GM21515 (cell line): ENCODE measurements around the gene KLF15.

Source experiments
- ATAC-seq: cut with Tn5 transposase; IDR thresholded peaks from one replicate; pipeline ENCODE4 v1.9.1; 2021; ENCODE audit not compliant: unreplicated experiment

KLF15 gene

DNA sequence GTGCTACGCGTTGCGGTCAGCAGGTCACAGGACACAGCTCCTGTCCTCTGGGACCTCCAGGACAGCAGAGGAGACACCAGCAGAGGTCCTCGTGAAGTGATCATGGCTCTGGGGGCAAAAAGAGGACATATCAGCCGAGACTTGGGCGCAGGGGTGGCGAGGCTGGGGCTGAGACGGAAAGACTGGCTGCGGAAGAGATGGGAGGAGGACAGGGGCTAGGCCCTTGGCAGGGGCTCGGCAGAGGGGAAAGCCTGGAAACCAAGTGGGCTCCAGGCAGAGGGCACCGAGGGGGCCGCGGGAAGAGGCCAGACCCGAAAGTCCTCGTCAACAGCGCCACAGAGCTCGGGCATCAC is 32.6 kb upstream of the KLF15 start:
- no peak for ATAC-seq

DNA sequence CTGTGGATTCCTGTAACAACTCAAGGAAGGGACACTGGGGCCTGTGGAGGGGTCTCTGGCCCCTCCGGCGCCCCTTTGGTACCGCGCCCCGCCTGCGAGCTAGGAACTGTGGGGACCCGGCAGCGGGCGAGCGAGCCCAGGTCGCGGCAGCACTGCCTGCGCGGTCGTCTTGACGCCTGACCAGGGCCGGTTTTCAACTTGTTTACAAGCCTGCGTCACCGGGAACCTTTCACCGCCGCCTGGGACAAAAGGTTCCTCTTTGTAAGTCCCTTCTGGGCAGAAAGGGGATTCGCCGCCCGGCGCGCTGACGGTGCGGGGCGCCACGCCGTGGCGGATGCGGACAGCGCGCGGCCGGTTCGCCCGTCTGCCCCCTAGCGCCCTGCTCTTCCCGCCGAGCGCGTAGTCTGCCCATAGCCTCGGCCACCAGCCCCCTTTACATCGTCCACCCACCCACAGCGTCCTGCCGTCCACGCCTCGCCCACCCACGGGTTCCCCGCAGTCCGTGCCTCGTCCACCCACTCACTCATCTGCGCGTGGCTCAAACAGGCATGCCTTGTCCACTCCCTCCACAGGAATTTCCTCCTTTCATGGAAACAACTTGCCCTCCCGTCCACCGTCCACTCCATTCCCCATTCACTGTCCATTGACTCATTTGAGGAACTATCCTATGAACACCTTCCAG is 32.0 kb upstream of the KLF15 start:
- no peak for ATAC-seq

- ATAC-seq, result no peak
Observed at GRCh38 chr3:126381966-126382365, 24.8 kb upstream of the KLF15 start.

GRCh38 chr3:126380011-126380768 is 23.0 kb upstream of the KLF15 start:
- ATAC-seq, result no peak

- no peak for ATAC-seq
Observed at GRCh38 chr3:126378341-126378751, 21.1 kb upstream of the KLF15 start.

- no peak for ATAC-seq
Observed at GRCh38 chr3:126377211-126377610, 20.0 kb upstream of the KLF15 start.

GRCh38 chr3:126376444-126376843 is 19.2 kb upstream of the KLF15 start:
- ATAC-seq, result no peak

- ATAC-seq, result no peak
Observed at GRCh38 chr3:126375835-126376331, 18.7 kb upstream of the KLF15 start.

DNA sequence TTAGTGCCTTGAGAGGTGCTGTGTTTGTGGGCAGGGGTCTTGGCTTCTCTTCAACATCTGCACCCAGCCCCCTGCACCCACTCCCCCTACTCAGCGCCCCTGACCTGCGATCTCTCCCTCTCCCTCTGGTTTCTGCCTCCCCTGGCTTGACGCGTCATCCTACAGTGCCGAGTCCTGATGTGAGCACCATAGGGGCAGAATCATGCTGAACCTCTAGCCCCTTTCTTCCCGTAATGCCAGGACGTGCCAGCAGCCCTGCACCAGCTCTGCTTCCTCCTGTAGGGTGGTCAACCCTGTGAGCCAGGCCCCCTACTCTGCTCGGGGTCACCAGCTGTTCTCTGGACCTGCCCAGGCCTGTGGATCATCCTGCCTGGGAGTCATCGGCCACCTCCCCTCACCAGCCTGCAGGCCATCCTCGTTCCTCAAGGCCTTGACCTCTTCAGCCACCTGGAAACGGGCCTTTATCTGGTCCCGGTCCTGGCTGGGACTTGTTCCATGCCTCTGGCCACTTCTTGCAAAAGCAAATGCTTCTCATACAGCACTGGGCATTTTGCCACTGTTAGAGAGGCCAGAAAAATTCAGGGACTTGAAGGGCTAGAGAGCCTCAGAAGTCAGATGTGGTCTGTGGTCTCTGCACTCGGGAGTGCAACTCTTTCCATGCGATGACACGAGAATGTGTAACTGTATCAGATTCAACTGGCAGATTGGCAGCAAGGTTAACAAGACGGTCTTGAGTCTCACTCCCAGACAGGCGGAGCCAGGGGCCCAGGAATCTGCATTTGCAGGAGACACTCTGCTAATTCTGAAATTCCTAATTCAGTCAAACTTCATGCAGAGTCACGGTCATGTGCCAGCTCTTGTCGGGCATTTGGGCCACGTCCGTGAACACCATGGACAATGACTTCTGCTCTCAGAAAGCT is 16.7 kb upstream of the KLF15 start:
- no peak for ATAC-seq

DNA sequence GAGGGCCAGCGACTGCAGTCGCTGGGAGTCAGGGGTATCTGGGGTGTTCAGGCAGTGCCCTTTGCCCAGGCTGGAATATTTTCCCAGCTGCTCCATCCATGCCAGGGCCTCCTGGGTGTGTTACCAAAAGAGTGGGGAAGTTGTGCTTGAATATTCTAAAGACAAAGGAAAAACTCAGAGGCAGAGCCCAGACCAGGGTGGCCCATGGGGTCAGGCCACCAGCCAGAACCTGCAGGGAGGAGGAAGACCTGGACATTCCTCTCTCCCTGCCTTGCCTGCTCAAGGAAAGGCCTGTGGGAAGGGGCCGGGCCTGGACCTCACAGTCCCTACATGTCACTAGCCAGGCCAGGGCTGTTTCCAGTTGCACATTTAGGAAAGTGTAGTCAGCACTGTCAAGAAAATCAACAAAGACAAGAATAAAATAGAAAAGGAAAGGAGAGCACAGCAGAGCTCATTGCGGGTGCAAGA is 16.0 kb upstream of the KLF15 start:
- ATAC-seq, result no peak

- no peak for ATAC-seq
Observed at GRCh38 chr3:126372413-126373145, 15.4 kb upstream of the KLF15 start.

DNA sequence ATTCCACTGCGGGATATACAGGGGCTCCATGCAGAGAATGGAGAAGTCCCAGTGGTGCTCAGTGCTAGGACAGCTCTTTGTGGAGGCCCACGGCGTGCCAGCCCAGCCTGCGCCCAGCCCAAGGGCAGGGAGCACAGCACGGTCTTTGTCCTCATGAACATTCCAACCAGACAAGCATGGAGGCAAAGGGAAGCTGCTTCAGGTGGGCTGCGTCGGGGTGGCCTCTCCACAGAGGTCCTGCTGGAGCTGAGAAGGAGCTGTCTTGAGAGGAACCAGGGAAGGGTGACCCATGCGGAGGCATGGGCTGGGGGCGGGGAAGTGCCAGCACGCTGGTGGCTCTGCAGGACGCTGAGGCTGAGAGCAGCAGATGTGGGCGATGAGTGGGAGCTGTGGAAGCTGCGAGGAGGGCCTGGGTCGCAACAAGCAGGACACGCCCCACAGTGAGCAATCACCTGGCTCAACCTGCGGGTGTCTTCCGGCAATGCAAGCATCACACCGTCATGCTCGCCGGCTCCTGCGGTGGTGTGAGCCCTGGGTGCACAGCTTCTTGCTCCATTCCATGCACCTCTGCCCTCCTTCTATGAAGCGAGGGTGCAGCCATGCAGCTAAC is 14.0 kb upstream of the KLF15 start:
- ATAC-seq, result no peak

- ATAC-seq, result no peak
Observed at GRCh38 chr3:126370606-126371005, 13.4 kb upstream of the KLF15 start.

DNA sequence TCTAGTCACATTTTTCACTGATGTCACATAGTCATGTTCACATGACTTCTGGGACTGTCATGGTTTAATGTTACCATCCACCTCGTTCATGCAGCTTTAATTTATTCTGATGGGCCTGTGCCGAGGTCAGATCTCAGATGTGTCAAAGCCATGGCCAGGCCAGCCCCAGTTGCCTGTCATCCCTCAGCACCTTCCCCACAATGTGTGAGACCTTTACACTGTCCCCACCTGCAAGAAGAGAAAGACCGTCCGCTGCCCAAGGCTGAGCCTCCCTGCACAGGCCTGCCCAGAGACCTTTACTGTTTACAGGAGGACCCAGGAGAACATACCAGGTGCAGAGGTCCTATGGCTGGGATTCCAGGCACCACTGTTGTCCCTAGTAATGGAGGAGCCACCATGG is 12.8 kb upstream of the KLF15 start:
- no peak for ATAC-seq

DNA sequence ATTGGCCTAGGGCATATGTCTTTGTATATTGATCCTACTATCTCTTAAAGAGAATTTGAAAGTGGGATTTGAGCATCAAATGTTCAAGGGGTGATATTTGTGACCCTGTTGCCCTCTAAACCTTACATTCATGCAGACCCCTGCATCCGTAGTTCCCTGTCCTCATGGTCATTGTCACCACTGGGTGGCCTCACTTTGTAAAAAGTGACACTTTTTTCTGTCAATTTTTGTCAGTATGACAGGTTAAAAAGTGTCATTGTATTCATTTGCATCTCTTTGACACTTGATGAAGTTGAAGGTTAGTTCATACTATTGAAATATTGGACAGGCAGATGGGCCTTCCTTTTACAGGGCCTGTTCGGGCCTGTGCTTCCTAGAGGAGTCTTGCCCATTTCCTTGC is 12.3 kb upstream of the KLF15 start:
- no peak for ATAC-seq

DNA sequence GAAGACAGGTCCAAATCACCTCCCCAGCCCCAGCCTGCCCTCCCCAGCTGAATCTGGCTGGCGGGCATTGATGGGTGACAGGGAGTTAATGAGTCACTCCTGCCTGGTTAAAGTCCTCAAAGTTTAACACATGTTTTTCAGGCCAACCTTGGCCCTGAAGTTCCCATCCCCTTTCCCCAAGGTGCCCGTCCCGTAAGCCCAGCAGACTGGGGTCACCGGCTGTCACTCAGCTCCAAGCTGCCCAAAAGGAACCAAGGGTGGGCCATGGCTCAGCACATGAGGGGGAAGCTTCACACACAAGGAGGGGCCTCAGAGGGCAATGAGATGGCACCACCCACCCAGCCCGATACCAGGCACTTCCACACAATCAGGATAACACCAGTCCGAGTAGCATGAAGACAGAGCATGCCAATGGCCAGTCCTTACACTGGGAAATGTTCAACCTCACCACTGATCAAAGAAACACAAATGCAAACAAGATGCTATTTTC is 10.2 kb upstream of the KLF15 start:
- no peak for ATAC-seq

GRCh38 chr3:126365351-126366277 is 8.4 kb upstream of the KLF15 start:
- ATAC-seq, result no peak

DNA sequence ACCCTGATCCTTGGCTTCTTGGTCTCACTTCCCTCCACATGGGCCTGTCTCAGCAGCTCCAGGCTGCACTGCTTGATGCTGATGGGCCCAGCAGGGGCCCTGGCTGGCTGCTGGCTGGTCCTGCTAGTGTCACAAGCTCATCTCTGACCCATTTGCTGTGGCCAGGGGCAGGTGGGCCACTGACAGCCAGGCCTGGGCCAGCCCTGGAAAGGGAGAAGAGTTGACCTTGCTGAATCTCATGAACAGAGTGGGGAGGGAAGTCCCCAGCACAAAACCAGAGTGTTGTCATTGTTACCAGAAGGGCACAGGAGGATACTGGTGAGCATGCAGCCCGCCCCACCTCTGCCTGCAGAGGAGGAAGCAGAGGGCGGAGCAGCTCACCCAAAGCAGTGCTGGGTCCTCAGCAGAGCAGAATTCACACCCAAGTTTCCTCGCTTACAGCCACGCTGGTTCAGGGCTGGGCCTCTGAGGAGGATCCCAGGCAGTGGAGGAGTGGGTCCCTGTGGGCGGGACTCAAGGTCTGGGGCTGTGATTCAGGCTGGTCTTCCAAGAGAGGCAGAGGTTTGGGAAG is 7.6 kb upstream of the KLF15 start:
- no peak for ATAC-seq
